Osteocyte (in vitro differentiated cells): ENCODE results near the gene TBC1D16. TPM values are rescaled to one million over a fixed set of nuclear protein-coding genes. Genes with fewer than 3 reads are reported as not detected.

Experiments
- DNase-seq: peaks from one replicate; pipeline ENCODE4 v3.0.0; 2021; ENCODE audit warnings: mixed read lengths; ENCODE audit not compliant: unreplicated experiment; ENCODE audit errors: extremely low spot score
- H3K27ac Mint-ChIP-seq: one replicate; pipeline ENCODE4 v1.8.0; 2021; ENCODE audit warnings: mild to moderate bottlenecking, mixed read lengths; ENCODE audit not compliant: unreplicated experiment
- H3K27me3 Mint-ChIP-seq: one replicate; pipeline ENCODE4 v1.8.0; 2021; ENCODE audit warnings: mixed read lengths; ENCODE audit not compliant: unreplicated experiment
- H3K36me3 Mint-ChIP-seq: one replicate; pipeline ENCODE4 v1.8.0; 2021; ENCODE audit warnings: mixed read lengths; ENCODE audit not compliant: unreplicated experiment
- H3K4me1 Mint-ChIP-seq: one replicate; pipeline ENCODE4 v1.8.0; 2021; ENCODE audit warnings: mixed read lengths; ENCODE audit not compliant: unreplicated experiment
- H3K4me3 Mint-ChIP-seq: one replicate; pipeline ENCODE4 v1.8.0; 2021; ENCODE audit warnings: mild to moderate bottlenecking, moderate library complexity, mixed read lengths; ENCODE audit not compliant: unreplicated experiment
- H3K9me3 Mint-ChIP-seq: one replicate; pipeline ENCODE4 v1.8.0; 2021; ENCODE audit warnings: mixed read lengths; ENCODE audit not compliant: unreplicated experiment
- CTCF ChIP-seq: fragments of 200-600 bp; sonication (generic); IDR thresholded peaks from 2 replicates; pipeline ENCODE4 v1.5.0; 2021; ENCODE audit warnings: antibody characterized with exemption, mild to moderate bottlenecking, moderate library complexity
- total RNA-seq: library from RNA; stranded (reverse); gene quantifications from 2 replicates; pipeline ENCODE4 v1.2.1, GENCODE V29; 2021

The TBC1D16 gene
- total RNA-seq, 1 donor from 2014 or later: 45.9 TPM

GRCh38 chr17:79951361-79952264 lies 84.1 kb downstream of the TBC1D16 start:
- peaks cover 56% of the 10 kb centered on the region for H3K4me1 Mint-ChIP-seq
- no peaks in the 10 kb centered on the region for H3K27me3 Mint-ChIP-seq
- no peak for TF ChIP-seq CTCF
- no peak for DNase-seq
- no peaks in the 10 kb centered on the region for H3K9me3 Mint-ChIP-seq
- H3K4me3 Mint-ChIP-seq: peak overlapping the region; percentile 40
- H3K36me3 Mint-ChIP-seq: peaks cover 9% of the 10 kb centered on the region
- H3K27ac Mint-ChIP-seq: peak overlapping the region; percentile 94

GRCh38 chr17:79950751-79951150 lies 84.9 kb downstream of the TBC1D16 start:
- TF ChIP-seq CTCF: no peak
- no peak for DNase-seq
- Mint-ChIP-seq H3K27ac (peak overlapping the region; percentile 94), H3K4me3 (peak overlapping the region; percentile 38), H3K27me3 (no peaks in the 10 kb centered on the region), H3K9me3 (no peaks in the 10 kb centered on the region), H3K36me3 (peaks cover 9% of the 10 kb centered on the region), H3K4me1 (peaks cover 49% of the 10 kb centered on the region)

- Mint-ChIP-seq H3K9me3 (no peaks in the 10 kb centered on the region), H3K27ac (no peak overlapping the region), H3K4me3 (no peak overlapping the region), H3K27me3 (no peaks in the 10 kb centered on the region), H3K36me3 (peaks cover 9% of the 10 kb centered on the region), H3K4me1 (peaks cover 44% of the 10 kb centered on the region)
- TF ChIP-seq CTCF: no peak
- no peak for DNase-seq
Measured at GRCh38 chr17:79950306-79950705, 85.4 kb downstream of the TBC1D16 start.

GRCh38 chr17:79949656-79950209 lies 85.9 kb downstream of the TBC1D16 start:
- Mint-ChIP-seq H3K4me1 (peaks cover 38% of the 10 kb centered on the region), H3K27me3 (no peaks in the 10 kb centered on the region), H3K36me3 (peaks cover 9% of the 10 kb centered on the region), H3K27ac (no peak overlapping the region), H3K9me3 (no peaks in the 10 kb centered on the region), H3K4me3 (no peak overlapping the region)
- TF ChIP-seq CTCF: no peak
- no peak for DNase-seq

GRCh38 chr17:79948945-79949655 lies 86.6 kb downstream of the TBC1D16 start:
- Mint-ChIP-seq H3K27ac (no peak overlapping the region), H3K4me1 (peaks cover 33% of the 10 kb centered on the region), H3K36me3 (peaks cover 13% of the 10 kb centered on the region), H3K9me3 (no peaks in the 10 kb centered on the region), H3K27me3 (no peaks in the 10 kb centered on the region), H3K4me3 (no peak overlapping the region)
- no peak for TF ChIP-seq CTCF
- no peak for DNase-seq
